ENCODE data around the gene CD99.
A peak's percentile ranks its signal among the peaks of the same experiment; 100 is the strongest.
"Not testable (repeated sequence)": the region's sequence is repeated elsewhere in the genome, so short reads cannot be mapped to it uniquely, and the experiment has no call there.

The CD99 gene

GRCh38 chrX:2675657-2676200, 15.4 kb upstream of the CD99 start:
- not testable (repeated sequence) for DNase-seq (ENCODE audit: low read depth in 2 of 2)

DNA sequence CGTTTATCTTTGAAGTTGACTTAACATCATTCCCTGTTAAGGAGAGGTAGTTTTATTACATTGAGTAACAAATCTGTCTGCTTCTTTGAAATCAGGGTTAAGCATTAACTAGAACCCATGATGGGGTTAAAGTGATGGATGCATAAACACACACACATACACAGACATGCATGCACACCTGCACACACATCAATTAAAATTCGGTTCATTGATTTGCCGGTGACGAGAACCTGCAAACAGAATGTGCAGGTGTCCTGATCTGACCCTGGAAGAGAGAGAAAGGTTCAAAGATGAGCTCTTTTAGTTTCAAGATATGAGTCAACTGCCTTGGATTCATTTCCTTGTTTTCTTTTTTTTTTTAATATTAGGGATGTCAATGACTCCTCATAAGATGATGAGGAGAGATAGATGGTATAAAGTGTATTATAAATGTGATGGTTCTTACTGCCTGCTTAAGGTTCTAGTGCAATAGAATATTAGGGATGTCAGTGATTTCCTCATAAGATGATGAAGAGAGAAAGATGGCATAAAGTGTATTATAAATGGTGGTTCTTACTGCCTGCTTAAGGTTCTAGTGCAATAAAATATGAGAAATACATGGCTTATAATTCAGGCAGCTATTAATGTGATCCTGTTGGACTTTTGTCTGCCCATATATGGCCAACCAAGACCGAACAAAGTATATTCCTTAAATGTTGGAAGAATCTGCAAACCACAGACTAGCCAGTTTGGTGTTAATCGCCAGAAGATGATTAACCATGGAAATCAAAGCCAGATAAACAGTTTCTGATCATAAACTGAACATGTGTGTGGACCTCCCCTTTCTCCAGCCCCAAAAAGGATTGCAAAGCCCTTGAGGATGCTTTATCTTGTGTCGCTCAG, 14.1 kb upstream of the CD99 start:
- no peak for DNase-seq (ENCODE audit: low read depth in 2 of 2)

- DNase-seq (ENCODE audit: low read depth in 2 of 2): no peak
These were observed 13.3 kb upstream of the CD99 start for GRCh38 chrX:2677764-2678163.

GRCh38 chrX:2678583-2678982, 12.5 kb upstream of the CD99 start:
- DNase-seq (ENCODE audit: low read depth in 2 of 2): no peak

GRCh38 chrX:2679534-2680485, 11.3 kb upstream of the CD99 start:
- DNase-seq (ENCODE audit: low read depth in 2 of 2): no peak

- no peak for DNase-seq (ENCODE audit: low read depth in 2 of 2)
These were observed 10.4 kb upstream of the CD99 start for GRCh38 chrX:2680486-2681348.

DNA sequence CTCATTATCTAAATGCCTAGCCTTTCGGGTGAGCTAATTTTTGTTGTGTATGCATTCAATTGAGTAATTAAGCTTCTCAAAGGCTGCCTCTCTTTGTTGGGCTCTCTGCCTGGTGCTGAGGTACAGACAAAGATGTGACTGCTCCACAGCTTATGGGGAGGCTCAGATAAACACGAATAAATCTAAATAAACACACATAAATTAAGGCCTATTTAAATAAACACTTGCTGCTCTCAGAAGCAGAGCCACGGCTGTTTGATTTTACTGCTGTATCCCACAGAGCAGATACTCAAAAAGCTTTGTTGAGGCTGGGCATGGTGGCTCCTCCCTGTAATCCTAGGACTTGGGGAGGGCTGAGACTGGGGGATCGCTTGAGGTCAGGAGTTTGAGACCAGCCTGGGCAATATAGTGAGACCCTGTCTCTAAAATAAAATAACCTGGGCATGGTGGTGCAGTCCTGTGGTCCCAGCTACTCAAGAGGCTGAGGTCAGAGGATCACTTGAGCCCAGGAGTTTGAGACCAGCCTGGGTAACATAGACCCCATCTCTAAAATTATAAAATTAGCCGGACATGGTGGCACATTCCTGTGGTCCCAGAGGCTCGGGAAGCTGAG, 8.4 kb upstream of the CD99 start:
- DNase-seq (ENCODE audit: low read depth in 2 of 2): no peak

- no peak for DNase-seq (ENCODE audit: low read depth in 2 of 2)
These were observed 6.8 kb upstream of the CD99 start for GRCh38 chrX:2684256-2684655.

GRCh38 chrX:2685886-2686285, 5.2 kb upstream of the CD99 start:
- DNase-seq (ENCODE audit: low read depth in 2 of 2): no peak

- DNase-seq (ENCODE audit: low read depth in 2 of 2): no peak
These were observed 1.1 kb upstream of the CD99 start for GRCh38 chrX:2689773-2690666.

GRCh38 chrX:2691543-2692220, 587 bp downstream of the CD99 start:
- no peak for DNase-seq (ENCODE audit: low read depth in 2 of 2)

GRCh38 chrX:2692221-2693112, 1.4 kb downstream of the CD99 start:
- DNase-seq (ENCODE audit: low read depth in 2 of 2): no peak

DNA sequence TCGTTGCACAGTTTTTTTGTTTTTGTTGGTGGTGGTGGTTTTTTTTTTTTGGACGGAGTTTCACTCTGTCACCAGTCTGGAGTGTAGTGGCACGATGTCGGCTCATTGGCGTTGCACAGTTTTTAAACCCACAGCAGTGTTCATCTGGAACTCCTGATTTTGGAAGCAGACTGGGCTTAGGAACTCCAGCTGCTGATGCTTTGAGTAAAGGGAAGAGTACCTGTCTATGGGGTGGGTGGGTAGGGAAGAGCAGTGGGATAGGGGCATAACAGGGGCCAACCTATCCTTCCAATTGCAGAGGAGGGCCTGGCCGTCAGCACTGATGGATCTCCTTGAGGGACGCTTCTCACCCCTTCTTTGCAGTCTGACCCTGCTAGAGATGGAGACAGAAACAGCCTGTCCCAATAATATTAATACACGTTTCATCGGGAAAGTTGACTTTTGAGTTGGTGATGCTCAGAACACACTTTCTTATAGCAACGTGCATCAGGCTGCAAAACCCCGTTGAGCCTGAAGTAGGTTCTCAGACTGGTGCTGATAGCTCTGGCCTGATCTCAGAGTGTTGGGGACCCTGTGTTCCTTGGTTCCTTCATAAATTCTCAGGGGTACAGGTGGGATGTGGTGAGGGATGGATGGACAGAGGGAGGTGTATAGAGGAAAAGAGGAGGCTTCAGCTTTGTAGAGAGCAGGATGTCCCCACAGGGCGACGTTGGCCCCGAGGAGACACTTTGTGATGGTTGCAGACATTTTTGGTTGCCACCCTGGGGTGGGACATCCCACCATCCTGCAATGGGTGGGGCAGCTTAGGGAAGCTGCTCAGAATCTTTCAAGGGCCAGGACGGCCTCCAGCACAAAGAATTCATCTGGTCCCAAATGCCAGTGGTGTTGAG, 2.3 kb downstream of the CD99 start:
- DNase-seq (ENCODE audit: low read depth in 2 of 2): no peak

- no peak for DNase-seq (ENCODE audit: low read depth in 2 of 2)
These were observed 3.8 kb downstream of the CD99 start for GRCh38 chrX:2694914-2695267.

DNA sequence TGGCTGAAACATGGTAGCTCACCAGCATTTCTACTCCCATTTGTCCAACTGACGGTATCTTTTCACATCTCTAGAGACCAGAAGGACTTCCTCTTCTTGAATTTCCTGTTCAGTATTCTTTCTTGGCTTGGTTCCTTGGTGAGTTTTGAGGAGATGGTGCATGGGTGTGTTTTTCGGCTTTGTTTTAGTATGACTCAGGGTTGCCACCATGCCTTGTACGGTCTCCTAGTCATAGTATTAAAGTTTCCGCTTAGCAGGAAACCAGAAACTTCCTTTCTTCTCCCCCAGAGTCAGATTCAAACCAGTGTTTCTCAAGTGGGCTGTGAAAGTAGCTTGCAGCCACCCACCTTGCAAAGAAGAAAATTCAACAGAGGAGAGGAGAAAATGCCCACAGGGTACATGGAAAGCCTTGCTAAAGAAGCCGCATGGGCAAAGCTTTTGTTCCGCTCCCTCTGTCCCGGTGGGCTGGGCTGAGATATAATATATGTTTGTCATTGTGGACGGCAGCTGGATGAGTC, 5.7 kb downstream of the CD99 start:
- peak in 1 of 2 donors; percentile 38 for DNase-seq (ENCODE audit: low read depth in 2 of 2)

DNA sequence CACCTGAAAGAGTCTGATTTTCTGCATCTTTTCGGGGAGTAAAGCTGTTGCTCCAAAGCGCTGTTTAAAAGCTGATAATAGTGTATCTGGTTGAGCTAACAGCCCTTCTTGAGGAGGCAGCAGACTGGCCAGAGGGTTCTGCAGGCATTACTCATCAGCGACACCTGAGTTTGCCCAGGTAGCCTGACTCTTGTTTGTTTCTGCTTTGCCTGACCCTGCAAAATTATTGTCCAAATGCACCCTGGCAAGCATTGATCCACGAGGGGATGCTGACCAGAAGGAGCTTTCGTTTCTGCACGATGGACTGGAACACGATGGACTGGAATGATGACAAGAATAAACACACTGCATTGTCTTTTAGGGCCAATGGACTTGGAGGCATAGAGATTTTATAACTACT, 6.2 kb downstream of the CD99 start:
- DNase-seq (ENCODE audit: low read depth in 2 of 2): no peak

DNA sequence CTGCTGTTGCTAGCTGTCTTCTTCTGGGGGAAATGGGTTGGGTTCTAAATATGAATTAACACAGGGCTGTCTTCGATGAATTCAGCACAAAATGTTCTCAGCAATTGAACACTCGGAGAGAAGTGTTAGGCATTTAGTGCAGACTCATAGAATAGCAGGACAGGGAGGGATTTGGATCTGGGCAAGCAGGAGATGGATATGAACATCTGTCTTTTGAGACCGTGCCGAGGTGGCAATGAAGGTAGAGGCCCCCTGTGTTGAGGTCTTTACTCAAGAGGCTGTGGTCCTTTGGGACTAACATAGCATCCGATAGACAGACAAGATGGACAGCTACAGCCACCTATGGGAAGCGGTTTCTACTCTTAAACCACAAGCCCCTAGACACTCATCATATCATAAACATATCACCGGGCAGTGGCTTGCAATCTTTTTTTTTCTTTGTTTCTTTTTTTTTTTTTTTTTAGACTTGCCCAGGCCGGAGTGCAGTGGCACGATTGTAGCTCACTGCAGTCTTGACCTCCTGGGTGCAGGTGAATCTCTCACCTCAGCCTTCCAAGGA, 6.7 kb downstream of the CD99 start:
- DNase-seq (ENCODE audit: low read depth in 2 of 2): no peak

Data from stimulated activated CD8-positive, alpha-beta memory T cell treated with anti-CD3 and anti-CD28 coated beads, Interleukin-2, amount 100 ng/mL, for 48 hours (primary cell).